GM12892 (cell line): ENCODE results near the gene SORT1.

Experiments used
- POLR2A ChIP-seq: IDR thresholded peaks from 2 replicates; pipeline ENCODE4 v1.6.1; 2011; ENCODE audit warnings: low read depth, low read length, control low read depth
- POLR2AphosphoS5 ChIP-seq: IDR thresholded peaks from 2 replicates; pipeline ENCODE4 v1.6.1; 2011; ENCODE audit warnings: low read depth, low read length, control low read depth
- TAF1 ChIP-seq: IDR thresholded peaks from 2 replicates; pipeline ENCODE4 v1.6.1; 2011; ENCODE audit warnings: low read depth, mild to moderate bottlenecking, control low read depth, low read length, borderline replicate concordance

GRCh38 chr1:109356505-109356904, 41.2 kb downstream of the SORT1 start:
- TF ChIP-seq POLR2AphosphoS5 (no peak), TAF1 (no peak), POLR2A (no peak)
